HAP-1 (cell line): ENCODE measurements around the gene MYL7.

ENCODE experiments used
- DNase-seq, 2 experiments: peaks; one replicate each; pipeline ENCODE4 v3.0.0-alpha.2; 2016 to 2020; ENCODE audit warnings: low spot score in 2 of 2
- H3K27me3 ChIP-seq: fragments of 250-450 bp; sonication (Bioruptor Pico); 2 replicates; pipeline ENCODE4 v1.5.1; 2020; ENCODE audit warnings: low read depth, mild to moderate bottlenecking, moderate library complexity
- H3K36me3 ChIP-seq: fragments of 250-450 bp; sonication (Bioruptor Pico); replicated peaks from 2 replicates; pipeline ENCODE4 v1.5.1; 2020; ENCODE audit warnings: mild to moderate bottlenecking
- H3K4me1 ChIP-seq: fragments of 250-450 bp; sonication (Bioruptor Pico); 2 replicates; pipeline ENCODE4 v1.5.1; 2020; ENCODE audit warnings: mild to moderate bottlenecking
- H3K4me3 ChIP-seq: fragments of 250-450 bp; sonication (Bioruptor Pico); 2 replicates; pipeline ENCODE4 v1.5.1; 2020; ENCODE audit warnings: mild to moderate bottlenecking, moderate library complexity
- H3K9me3 ChIP-seq: fragments of 250-450 bp; sonication (Bioruptor Pico); 2 replicates; pipeline ENCODE4 v1.5.1; 2020; ENCODE audit warnings: mild to moderate bottlenecking, moderate library complexity
- in situ Hi-C: fragments of 300-500 bp; cut with MboI; formaldehyde crosslinking; loops from 3 replicates; pipeline ENCODE4 v1.14.3; 2020; ENCODE audit warnings: low sequenced_read_pairs, inconsistent platforms, mixed read lengths

MYL7 gene

DNA sequence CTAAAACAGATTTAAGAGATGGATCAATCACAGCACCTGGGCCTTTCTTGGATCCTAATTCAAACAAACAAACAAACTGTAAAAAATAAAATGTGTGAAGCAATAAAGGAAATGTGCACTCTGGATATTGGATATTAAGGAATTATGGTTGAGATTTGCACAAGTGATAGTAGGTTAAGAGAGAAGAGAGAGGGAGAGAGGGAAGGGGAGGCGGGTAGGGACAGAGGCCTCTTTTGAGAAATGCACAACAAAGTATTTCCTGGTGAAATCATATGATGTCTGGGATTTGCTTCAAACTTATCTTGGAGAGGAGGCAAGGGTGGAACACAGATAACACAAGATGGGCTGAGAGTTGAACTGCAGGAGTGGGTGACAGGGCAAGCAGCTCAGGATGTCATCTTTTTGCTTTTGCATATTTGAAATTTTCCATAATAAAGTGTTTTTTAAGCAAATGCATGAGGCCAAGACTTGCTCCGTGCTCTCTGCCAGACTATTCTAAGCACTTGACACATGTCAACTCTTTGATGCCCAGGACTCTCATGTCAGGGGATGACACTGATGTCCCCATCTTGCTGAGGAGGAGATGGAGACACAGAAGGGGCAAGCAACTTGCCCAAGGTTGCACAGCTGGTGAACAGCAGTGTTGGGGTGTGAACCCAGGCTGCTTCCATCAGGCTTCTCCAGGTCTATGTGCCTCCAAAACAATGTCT lies 46.1 kb downstream of the MYL7 start:
- in situ Hi-C loops = no loop called here
- H3K4me3 ChIP-seq = no peak overlapping the region
- H3K36me3 ChIP-seq = no peaks in the 10 kb centered on the region
- H3K27me3 ChIP-seq = no peaks in the 10 kb centered on the region
- no peak for DNase-seq
- H3K9me3 ChIP-seq = no peaks in the 10 kb centered on the region
- no peaks in the 10 kb centered on the region for H3K4me1 ChIP-seq

- no peaks in the 10 kb centered on the region for H3K36me3 ChIP-seq
- no peaks in the 10 kb centered on the region for H3K27me3 ChIP-seq
- H3K9me3 ChIP-seq = no peaks in the 10 kb centered on the region
- no peak for DNase-seq
- in situ Hi-C loops = no loop called here
- no peak overlapping the region for H3K4me3 ChIP-seq
- no peaks in the 10 kb centered on the region for H3K4me1 ChIP-seq
Measured at GRCh38 chr7:44094365-44094764, 46.8 kb downstream of the MYL7 start.

GRCh38 chr7:44093102-44093641 lies 48.0 kb downstream of the MYL7 start:
- Histone ChIP-seq H3K36me3 (no peaks in the 10 kb centered on the region), H3K4me3 (no peak overlapping the region), H3K27me3 (no peaks in the 10 kb centered on the region), H3K4me1 (no peaks in the 10 kb centered on the region), H3K9me3 (no peaks in the 10 kb centered on the region)
- no peak for DNase-seq
- in situ Hi-C loops = no loop called here
